GM12878 (cell line): ENCODE measurements around the gene CSNK2A1. TPM values are rescaled to one million over a fixed set of nuclear protein-coding genes. Genes with fewer than 3 reads are reported as not detected.

ENCODE experiments used
- ATAC-seq: fragments of 200-7000 bp; cut with Tn5 transposase; 3 replicates; pipeline ENCODE4 v1.9.1; 2020; ENCODE audit warnings: mild to moderate bottlenecking, moderate library complexity
- BruUV-seq: library from RNA; stranded (reverse); fragments of 400-500 nt; replicated peaks from 2 replicates; lab custom pipeline; 2021; lab: Mats Ljungman, UMichigan
- CTCF ChIA-PET: fragments of 300-600 bp; sonication (Branson Sonifier 250); formaldehyde crosslinking; extraction: SDS; loops from one replicate; lab custom pipeline; 2021; ENCODE audit warnings: inconsistent platforms; lab: Yijun Ruan, JAX
- POLR2A ChIA-PET: fragments of 350-600 bp; formaldehyde crosslinking; extraction: SDS; loops from one replicate; lab custom pipeline; 2021; ENCODE audit warnings: inconsistent platforms; lab: Charles Lee
- RAD21 ChIA-PET: fragments of 300-600 bp; sonication (Branson Sonifier 250); formaldehyde crosslinking; loops from one replicate; lab custom pipeline; 2023; ENCODE audit warnings: antibody characterized with exemption; ENCODE audit not compliant: unreplicated experiment; lab: Charles Lee
- SMC1A ChIA-PET: fragments of 300-600 bp; sonication (Branson Sonifier 250); formaldehyde crosslinking; loops from one replicate; lab custom pipeline; 2023; ENCODE audit not compliant: unreplicated experiment, uncharacterized antibody; lab: Charles Lee
- DNase-seq: peaks from one replicate; pipeline ENCODE4 v3.0.0-alpha.2; 2011; ENCODE audit warnings: low read depth, low spot score
- FAIRE-seq: peaks from 3 replicates; lab custom pipeline; 2011; peaks lifted over from hg19 to GRCh38; lab: Jason Lieb, UNC
- H2AFZ ChIP-seq: 2 replicates; pipeline ENCODE4 v1.6.0; 2011; ENCODE audit warnings: low read depth, low read length, control low read depth; ENCODE audit not compliant: control insufficient read depth
- H3K27ac ChIP-seq: 2 replicates; pipeline ENCODE4 v1.5.1; 2011; ENCODE audit warnings: control low read depth; ENCODE audit not compliant: control insufficient read depth, insufficient read depth
- H3K27me3 ChIP-seq, 2 experiments: replicated peaks in 1 of 2; 2 replicates each; pipeline versions ENCODE4 v1.6.0 to v1.6.1; 2011; ENCODE audit warnings: low read length in 1 of 2; ENCODE audit not compliant: control insufficient read depth in 2 of 2, insufficient read depth in 2 of 2
- H3K36me3 ChIP-seq, 2 experiments: 2 replicates each; pipeline ENCODE4 v1.5.1; 2011; ENCODE audit warnings: low read length in 1 of 2; ENCODE audit not compliant: control insufficient read depth in 2 of 2, insufficient read depth in 2 of 2
- H3K4me1 ChIP-seq: 2 replicates; pipeline ENCODE4 v1.6.1; 2011; ENCODE audit warnings: mild to moderate bottlenecking, low read length, moderate library complexity, mixed read lengths; ENCODE audit not compliant: control insufficient read depth, insufficient read depth
- H3K4me2 ChIP-seq: 2 replicates; pipeline ENCODE4 v1.6.0; 2011; ENCODE audit warnings: control low read depth; ENCODE audit not compliant: control insufficient read depth, insufficient read depth
- H3K4me3 ChIP-seq: fragments of 200-600 bp; sonication (generic); 2 replicates; pipeline ENCODE4 v1.5.1; 2016
- H3K79me2 ChIP-seq: 2 replicates; pipeline ENCODE4 v1.6.0; 2011; ENCODE audit warnings: low read length; ENCODE audit not compliant: control insufficient read depth, insufficient read depth
- H3K9ac ChIP-seq: 2 replicates; pipeline ENCODE4 v1.8.0; 2011; ENCODE audit warnings: low read length, control low read depth, mixed read lengths; ENCODE audit not compliant: control insufficient read depth, insufficient read depth
- H3K9me3 ChIP-seq: replicated peaks from 3 replicates; pipeline ENCODE4 v1.5.1; 2011; ENCODE audit warnings: mild to moderate bottlenecking, low read length; ENCODE audit not compliant: control insufficient read depth, insufficient read depth
- H4K20me1 ChIP-seq: 2 replicates; pipeline ENCODE4 v1.6.0; 2011; ENCODE audit not compliant: control insufficient read depth, insufficient read depth
- CBX5 ChIP-seq: sonication (generic); IDR thresholded peaks from 2 replicates; pipeline ENCODE4 v1.6.1; 2016; ENCODE audit warnings: low read depth, moderate library complexity, mild to moderate bottlenecking, inconsistent platforms
- CTCF ChIP-seq, 3 experiments: IDR thresholded peaks in 2 of 3; conservative IDR thresholded peaks in 1 of 3; 2 replicates each; pipeline ENCODE4 v1.5.1; 2011; ENCODE audit warnings: low read depth in 3 of 3, low read length in 3 of 3, mild to moderate bottlenecking in 3 of 3, control low read depth in 2 of 3, moderate library complexity in 2 of 3, inconsistent platforms in 1 of 3, mixed read lengths in 1 of 3; ENCODE audit not compliant: control insufficient read depth in 2 of 3, insufficient read depth in 1 of 3; ENCODE audit errors: extremely low read depth in 1 of 3
- GATAD2B ChIP-seq: fragments of 450-650 bp; conservative IDR thresholded peaks from 2 replicates; pipeline ENCODE4 v1.6.1; 2017; ENCODE audit warnings: low read depth, mild to moderate bottlenecking, moderate library complexity
- NRF1 ChIP-seq: conservative IDR thresholded peaks from 2 replicates; pipeline ENCODE4 v1.6.1; 2011; ENCODE audit warnings: mild to moderate bottlenecking, low read depth, low read length, improper control_type of control experiment
- POLR2AphosphoS2 ChIP-seq: IDR thresholded peaks from 2 replicates; pipeline ENCODE4 v1.6.1; 2011; ENCODE audit warnings: low read depth, mild to moderate bottlenecking, low read length, improper control_type of control experiment, moderate library complexity
- WGBS: methylation state at CpG from one replicate; pipeline ENCODE4 v1.1.6; 2016; ENCODE audit warnings: low lambda C conversion rate; ENCODE audit not compliant: insufficient replicate concordance, insufficient coverage; ENCODE audit errors: missing lambda C conversion rate; 5-methylcytosine and 5-hydroxymethylcytosine counted together
- in situ Hi-C: fragments of 300-500 bp; cut with MboI; formaldehyde crosslinking; loops from 9 replicates; pipeline ENCODE4 v1.14.3; 2018; ENCODE audit warnings: mixed read lengths
- intact Hi-C: fragments of 100-400 bp; cut with micrococcal nuclease; formaldehyde crosslinking; loops from one replicate; pipeline ENCODE4 v1.14.2; 2022; ENCODE audit not compliant: unreplicated experiment
- polyA plus RNA-seq, 11 experiments: library from polyadenylated mRNA; depleted of rRNA in 4 of 11; unstranded in 6 of 11; stranded (reverse) in 5 of 11; fragments of >200 nt; fragmentation: Nextera tagmentation in 4 of 11; fragmentation: Illumina TruSeq in 1 of 11; extraction: Ambion mirVana in 4 of 11; extraction: Trizol in 1 of 11; gene quantifications; 1 replicate in 1 of 11; 2 replicates in 10 of 11; pipeline versions ENCODE4 v1.2.1 to v1.2.3, GENCODE V29; 2011 to 2016; ENCODE audit warnings: inconsistent platforms in 2 of 11, missing spikeins in 2 of 11, low read depth in 1 of 11
- total RNA-seq, 4 experiments: library from RNA; depleted of rRNA in 3 of 4; stranded (reverse); fragments of >200 nt in 3 of 4; fragmentation: Illumina TruSeq in 1 of 4; extraction: Trizol in 1 of 4; gene quantifications; 2 replicates each; pipeline versions ENCODE4 v1.2.1 to v1.2.3, GENCODE V29; 2013 to 2021

CSNK2A1 gene
- total and polyA plus RNA-seq, 10 of the 15 experiments (the other 5 are each of a cell fraction or from before 2014, with no cell fraction given), result 47.6 to 199 (median 95.0) TPM

GRCh38 chr20:540391-541201 is 3.0 kb downstream of the CSNK2A1 start:
- H4K20me1 ChIP-seq, result peaks cover 13% of the 10 kb centered on the region
- peaks cover 80% of the 10 kb centered on the region for H3K79me2 ChIP-seq
- ChIA-PET CTCF (interaction anchor here (1.0 kb wide), 1 partner anchor 105 kb away, joined by 3 read pairs; no protein-coding TSS in a partner anchor), POLR2A (no interaction called here), SMC1A (no interaction called here), RAD21 (interaction anchor here (0.9 kb wide), 1 partner anchor 8 kb away, joined by 4 read pairs; no protein-coding TSS in a partner anchor)
- no peak overlapping the region for H3K27ac ChIP-seq
- intact Hi-C loops, result no loop called here
- in situ Hi-C loops, result no loop called here
- H3K4me3 ChIP-seq, result peak overlapping the region; percentile 43
- H3K9ac ChIP-seq, result no peak overlapping the region
- H3K9me3 ChIP-seq, result peaks cover 9% of the 10 kb centered on the region; the same call in 2 of the 3 replicates
- peak overlapping the region; percentile 53 for H3K4me2 ChIP-seq
- H2AFZ ChIP-seq, result no peak overlapping the region
- H3K27me3 ChIP-seq, result no peaks in the 10 kb centered on the region
- no peak for ATAC-seq
- BruUV-seq, result no TSS peak
- DNase-seq, result no peak
- peaks cover 0 to 8% of the 10 kb centered on the region in 2 experiments; a peak in 1 of 4 replicates for H3K36me3 ChIP-seq
- H3K4me1 ChIP-seq, result peaks cover 20% of the 10 kb centered on the region
- 96% methylated on average over 3 of the region's 3 CpGs for WGBS
- FAIRE-seq, result no peak
- TF ChIP-seq CBX5, result no peak
- TF ChIP-seq NRF1, result no peak
- no peak for TF ChIP-seq POLR2AphosphoS2
- TF ChIP-seq GATAD2B, result no peak
- TF ChIP-seq CTCF (IDR thresholded peaks at IDR 0.05 in 2 of 3, conservative IDR thresholded peaks at IDR 0.05 in 1 of 3; ENCODE audit: control insufficient read depth in 2 of 3, extremely low read depth in 1 of 3, insufficient read depth in 1 of 3, low read depth in 3 of 3, low read length in 3 of 3), result 0 out of 6 replicates have a peak, but pooled peaks of 1 of the 3 experiments have one; percentile 3
